ENCODE data around the gene ARHGEF12.

ARHGEF12 gene

GRCh38 chr11:120399307-120399706 lies 63.1 kb downstream of the ARHGEF12 start:
- no peaks in the 10 kb centered on the region for H3K4me1 ChIP-seq (ENCODE audit: control insufficient read depth in 1 of 2, insufficient read depth in 1 of 2, low read depth in 1 of 2, low read length in 1 of 2)
- no peak overlapping the region for H3K27ac ChIP-seq
- TF ChIP-seq CTCF (IDR thresholded peaks at IDR 0.05) = no peak
- no peaks in the 10 kb centered on the region for H3K9me3 ChIP-seq
- peaks cover 61% of the 10 kb centered on the region for H3K27me3 ChIP-seq
- H3K36me3 ChIP-seq = no peaks in the 10 kb centered on the region
- no peak overlapping the region for H3K4me3 ChIP-seq (ENCODE audit: low read depth in 1 of 2, low read length in 1 of 2)

- no peak for TF ChIP-seq CTCF (IDR thresholded peaks at IDR 0.05)
- H3K4me1 ChIP-seq (ENCODE audit: control insufficient read depth in 1 of 2, insufficient read depth in 1 of 2, low read depth in 1 of 2, low read length in 1 of 2) = no peaks in the 10 kb centered on the region
- H3K27me3 ChIP-seq = peaks cover 71% of the 10 kb centered on the region
- no peaks in the 10 kb centered on the region for H3K36me3 ChIP-seq
- H3K4me3 ChIP-seq (ENCODE audit: low read depth in 1 of 2, low read length in 1 of 2) = no peak overlapping the region
- no peaks in the 10 kb centered on the region for H3K9me3 ChIP-seq
- H3K27ac ChIP-seq = no peak overlapping the region
Observed at GRCh38 chr11:120400564-120401364, 64.6 kb downstream of the ARHGEF12 start.

- Histone ChIP-seq H3K27me3 (peaks cover 73% of the 10 kb centered on the region), H3K36me3 (no peaks in the 10 kb centered on the region), H3K27ac (no peak overlapping the region), H3K4me1 (ENCODE audit: control insufficient read depth in 1 of 2, insufficient read depth in 1 of 2, low read depth in 1 of 2, low read length in 1 of 2) (no peaks in the 10 kb centered on the region), H3K4me3 (ENCODE audit: low read depth in 1 of 2, low read length in 1 of 2) (no peak overlapping the region), H3K9me3 (no peaks in the 10 kb centered on the region)
- no peak for TF ChIP-seq CTCF (IDR thresholded peaks at IDR 0.05)
Observed at GRCh38 chr11:120401506-120401905, 65.3 kb downstream of the ARHGEF12 start.

GRCh38 chr11:120403966-120404365 lies 67.8 kb downstream of the ARHGEF12 start:
- Histone ChIP-seq H3K4me1 (ENCODE audit: control insufficient read depth in 1 of 2, insufficient read depth in 1 of 2, low read depth in 1 of 2, low read length in 1 of 2) (no peaks in the 10 kb centered on the region), H3K27me3 (peaks cover 63% of the 10 kb centered on the region), H3K27ac (no peak overlapping the region), H3K9me3 (no peaks in the 10 kb centered on the region), H3K4me3 (ENCODE audit: low read depth in 1 of 2, low read length in 1 of 2) (no peak overlapping the region), H3K36me3 (no peaks in the 10 kb centered on the region)
- TF ChIP-seq CTCF (IDR thresholded peaks at IDR 0.05) = no peak

GRCh38 chr11:120404495-120404894 lies 68.3 kb downstream of the ARHGEF12 start:
- H3K4me3 ChIP-seq (ENCODE audit: low read depth in 1 of 2, low read length in 1 of 2) = no peak overlapping the region
- no peak overlapping the region for H3K27ac ChIP-seq
- no peaks in the 10 kb centered on the region for H3K36me3 ChIP-seq
- no peaks in the 10 kb centered on the region for H3K9me3 ChIP-seq
- no peaks in the 10 kb centered on the region for H3K4me1 ChIP-seq (ENCODE audit: control insufficient read depth in 1 of 2, insufficient read depth in 1 of 2, low read depth in 1 of 2, low read length in 1 of 2)
- peaks cover 63% of the 10 kb centered on the region for H3K27me3 ChIP-seq
- no peak for TF ChIP-seq CTCF (IDR thresholded peaks at IDR 0.05)
